ENCODE data around the gene NEK4.
"Not testable (repeated sequence)": the region's sequence is repeated elsewhere in the genome, so short reads cannot be mapped to it uniquely, and the experiment has no call there.

Gene NEK4

GRCh38 chr3:52742418-52743041 is 28.2 kb downstream of the NEK4 start:
- no peak for DNase-seq

GRCh38 chr3:52739730-52740129 is 31.0 kb downstream of the NEK4 start:
- DNase-seq = no peak

- no peak for DNase-seq
Measured at GRCh38 chr3:52733256-52733891, 37.4 kb downstream of the NEK4 start.

- DNase-seq = no peak
Measured at GRCh38 chr3:52731590-52731989, 39.1 kb downstream of the NEK4 start.

- DNase-seq = no peak
Measured at GRCh38 chr3:52730681-52731080, 40.1 kb downstream of the NEK4 start.

- DNase-seq = not testable (repeated sequence)
Measured at GRCh38 chr3:52728753-52729152, 42.0 kb downstream of the NEK4 start.

GRCh38 chr3:52724511-52724910 is 46.2 kb downstream of the NEK4 start:
- no peak for DNase-seq

- no peak for DNase-seq
Measured at GRCh38 chr3:52723935-52724334, 46.8 kb downstream of the NEK4 start.

GRCh38 chr3:52722491-52722890 is 48.2 kb downstream of the NEK4 start:
- DNase-seq = no peak

- DNase-seq = no peak
Measured at GRCh38 chr3:52721730-52722008, 49.1 kb downstream of the NEK4 start.

GRCh38 chr3:52721002-52721729 is 49.6 kb downstream of the NEK4 start:
- DNase-seq = peak in 6 of 56 donors; percentile 8 to 28 (median 18)

- no peak for DNase-seq
Measured at GRCh38 chr3:52719618-52720017, 51.1 kb downstream of the NEK4 start.

- no peak for DNase-seq
Measured at GRCh38 chr3:52715714-52716305, 54.9 kb downstream of the NEK4 start.

GRCh38 chr3:52714335-52715302 is 56.1 kb downstream of the NEK4 start:
- DNase-seq = no peak

- DNase-seq = no peak
Measured at GRCh38 chr3:52712291-52713212, 58.2 kb downstream of the NEK4 start.

- DNase-seq = no peak
Measured at GRCh38 chr3:52710512-52710911, 60.2 kb downstream of the NEK4 start.

- no peak for DNase-seq
Measured at GRCh38 chr3:52707585-52707984, 63.2 kb downstream of the NEK4 start.

- DNase-seq = peak in 55 of 56 donors; percentile 32 to 96 (median 85)
Measured at GRCh38 chr3:52705688-52706686, 64.8 kb downstream of the NEK4 start, which contains the start of the genes GLT8D1 and SPCS1. GLT8D1 (minus strand) TSS chr3:52705791; CDS start chr3:52700460, 5,331 bp downstream. SPCS1 (plus strand) TSS chr3:52706106; CDS start chr3:52706247, 141 bp downstream.

- DNase-seq = peak in 2 of 56 donors; percentile 56 to 65
Measured at GRCh38 chr3:52705438-52705687, 65.4 kb downstream of the NEK4 start.
